ENCODE measurements around the gene UBQLN4. TPM values are rescaled to one million over a fixed set of nuclear protein-coding genes. Genes with fewer than 3 reads are reported as not detected.

UBQLN4 gene
- total RNA-seq, 1 donor from 2014 or later = 32.5 TPM

GRCh38 chr1:156055281-156056048, 1.9 kb upstream of the UBQLN4 start:
- no peak for ATAC-seq

DNA sequence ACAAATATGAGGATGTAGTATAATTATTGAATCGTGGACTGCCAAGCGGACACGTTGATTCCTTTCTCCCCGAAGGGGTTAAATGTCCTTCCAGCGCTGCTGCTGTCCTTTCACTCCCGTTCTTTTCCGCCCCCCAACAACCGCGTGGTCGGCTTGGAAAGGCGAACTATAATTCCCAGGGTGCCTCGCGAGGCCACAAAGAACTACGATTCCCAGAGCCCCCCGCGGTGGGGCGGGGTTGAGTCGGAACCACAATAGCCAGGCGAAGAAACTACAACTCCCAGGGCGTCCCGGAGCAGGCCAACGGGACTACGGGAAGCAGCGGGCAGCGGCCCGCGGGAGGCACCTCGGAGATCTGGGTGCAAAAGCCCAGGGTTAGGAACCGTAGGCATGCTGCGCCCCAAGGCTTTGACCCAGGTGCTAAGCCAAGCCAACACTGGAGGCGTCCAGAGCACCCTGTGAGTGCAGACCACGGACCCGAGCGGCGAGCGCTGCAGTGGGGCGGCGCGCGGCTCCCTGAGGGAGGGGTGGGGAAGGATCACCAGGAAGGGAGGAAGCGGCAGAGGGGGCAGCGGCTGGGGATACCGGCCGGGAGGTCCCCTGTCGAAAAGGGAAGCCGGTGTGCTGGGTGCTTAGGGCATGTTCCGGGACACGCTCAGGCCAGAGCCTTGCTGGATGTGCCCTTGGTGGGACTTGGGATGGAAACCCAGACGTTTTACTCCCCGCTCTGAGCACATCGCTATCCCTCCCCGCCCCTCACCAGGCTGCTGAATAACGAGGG, 1.1 kb upstream of the UBQLN4 start, which contains the start of gene LAMTOR2:
Gene LAMTOR2, plus strand, starts transcription at position 283 of the 781 bp plus-strand sequence. Its CDS starts 108 bp downstream, at position 391.
- Histone ChIP-seq H3K4me3 (peak within 1 kb of the TSS; percentile 91), H3K4me1 (peaks cover 22% of the 10 kb centered on the region), H3K9me3 (no peaks in the 10 kb centered on the region), H3K36me3 (peaks cover 25% of the 10 kb centered on the region), H3K27ac (peak within 1 kb of the TSS; percentile 85), H3K27me3 (ENCODE audit: low read depth) (no peaks in the 10 kb centered on the region)
- DNase-seq (peak; percentile 98), ATAC-seq (peak; percentile 95)
- no peak for TF ChIP-seq CTCF (IDR thresholded peaks at IDR 0.05)
- intact Hi-C loops (cut with DNase I) = no loop called here

More at GRCh38 chr1:156055281-156056048, 1.9 kb upstream of the UBQLN4 start:
- Histone ChIP-seq H3K27me3 (ENCODE audit: low read depth) (no peaks in the 10 kb centered on the region), H3K4me1 (peaks cover 22% of the 10 kb centered on the region), H3K4me3 (peak overlapping the region; percentile 91), H3K9me3 (no peaks in the 10 kb centered on the region), H3K36me3 (peaks cover 20% of the 10 kb centered on the region), H3K27ac (peak overlapping the region; percentile 85)
- intact Hi-C loops (cut with DNase I) = no loop called here
- TF ChIP-seq CTCF (IDR thresholded peaks at IDR 0.05) = no peak
- DNase-seq = no peak

- Histone ChIP-seq H3K4me1 (peaks cover 22% of the 10 kb centered on the region), H3K36me3 (peaks cover 32% of the 10 kb centered on the region), H3K27ac (peak overlapping the region; percentile 46), H3K27me3 (ENCODE audit: low read depth) (no peaks in the 10 kb centered on the region), H3K4me3 (peak overlapping the region; percentile 91), H3K9me3 (no peaks in the 10 kb centered on the region)
- intact Hi-C loops (cut with DNase I) = no loop called here
- ATAC-seq (peak; percentile 19 to 25), DNase-seq (peak; percentile 70)
- peak; percentile 26 for TF ChIP-seq CTCF (IDR thresholded peaks at IDR 0.05)
Observed at GRCh38 chr1:156052862-156053767, 483 bp downstream of the UBQLN4 start.

DNA sequence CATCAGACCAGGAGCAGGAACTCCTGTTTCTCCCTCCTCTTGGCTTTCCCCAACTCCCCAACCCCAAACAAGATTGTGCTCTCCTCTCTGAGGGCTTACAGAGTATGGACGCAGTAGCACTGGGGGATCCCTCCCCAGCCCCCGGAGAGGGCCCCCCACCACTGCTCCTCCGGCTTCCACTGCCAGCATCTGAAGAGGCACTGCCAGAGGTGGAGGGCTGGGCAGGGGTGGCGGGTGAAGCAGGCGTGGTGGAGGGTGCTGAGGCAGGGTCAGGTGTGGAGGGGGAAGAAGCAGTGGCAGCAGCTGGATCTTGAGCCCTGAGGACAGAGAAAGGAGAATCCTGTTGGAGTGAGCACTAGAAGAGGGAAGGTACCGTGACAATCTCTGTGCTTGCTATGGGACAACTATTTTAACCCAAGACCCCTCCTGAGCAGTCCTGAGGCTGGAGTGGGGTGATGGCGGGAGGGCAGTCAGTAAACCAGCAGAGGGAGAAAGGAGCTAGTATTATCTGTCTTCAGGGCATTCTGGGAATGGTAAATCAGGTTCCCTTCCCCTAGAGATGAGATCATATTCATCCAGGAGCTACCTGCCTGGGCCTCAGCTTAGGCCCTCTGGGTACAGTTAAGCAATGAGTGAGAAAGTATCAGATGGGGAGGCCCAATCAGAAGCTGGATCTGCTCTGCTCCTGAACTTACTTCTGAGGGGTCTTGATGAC, 2.4 kb downstream of the UBQLN4 start:
- Histone ChIP-seq H3K36me3 (peaks cover 34% of the 10 kb centered on the region), H3K27ac (no peak overlapping the region), H3K4me3 (no peak overlapping the region), H3K9me3 (no peaks in the 10 kb centered on the region), H3K4me1 (peaks cover 19% of the 10 kb centered on the region), H3K27me3 (ENCODE audit: low read depth) (no peaks in the 10 kb centered on the region)
- intact Hi-C loops (cut with DNase I) = no loop called here
- ATAC-seq (no peak), DNase-seq (no peak)
- no peak for TF ChIP-seq CTCF (IDR thresholded peaks at IDR 0.05)

Data from lower lobe of right lung (tissue), 2 donors.